Neural cell (in vitro differentiated cells): ENCODE results near the gene LRRC8B. TPM values are rescaled to one million over a fixed set of nuclear protein-coding genes. Genes with fewer than 3 reads are reported as not detected.

Experiments used
- H2AFZ ChIP-seq: fragments of 200-600, 300-800 bp; sonication (generic), shearing (Covaris generic); 2 replicates; pipeline ENCODE4 v1.6.0; 2014; ENCODE audit warnings: low read depth, mild to moderate bottlenecking, antibody characterized with exemption, low read length, moderate library complexity
- H3F3A ChIP-seq: fragments of 200-600 bp; shearing (Covaris generic); 2 replicates; pipeline ENCODE4 v1.6.1; 2016; ENCODE audit warnings: mild to moderate bottlenecking, moderate library complexity, mixed read lengths, antibody characterized with exemption, low read length; ENCODE audit not compliant: insufficient read depth, poor library complexity, severe bottlenecking
- H3K27ac ChIP-seq: fragments of 200-600, 300-800 bp; sonication (generic), shearing (Covaris generic); 2 replicates; pipeline ENCODE4 v1.5.1; 2014; ENCODE audit warnings: mild to moderate bottlenecking, low read length, moderate library complexity
- H3K27me3 ChIP-seq: fragments of 300-800, 200-600 bp; sonication (generic), shearing (Covaris generic); 2 replicates; pipeline ENCODE4 v1.6.0; 2014; ENCODE audit warnings: mild to moderate bottlenecking, low read depth, low read length, moderate library complexity; ENCODE audit not compliant: insufficient read depth
- H3K36me3 ChIP-seq: fragments of 300-800, 200-600 bp; sonication (generic), shearing (Covaris generic); 2 replicates; pipeline ENCODE4 v1.5.1; 2014; ENCODE audit warnings: mild to moderate bottlenecking, antibody characterized with exemption, low read length, moderate library complexity; ENCODE audit not compliant: insufficient read depth
- H3K4me2 ChIP-seq: fragments of 300-800, 200-600 bp; sonication (generic), shearing (Covaris generic); 2 replicates; pipeline ENCODE4 v1.6.0; 2014; ENCODE audit warnings: mild to moderate bottlenecking, low read length
- H3K4me3 ChIP-seq: fragments of 300-800, 200-600 bp; sonication (generic), shearing (Covaris generic); 2 replicates; pipeline ENCODE4 v1.5.1; 2014; ENCODE audit warnings: mild to moderate bottlenecking, low read length, moderate library complexity
- H3K79me2 ChIP-seq: fragments of 200-600 bp; shearing (Covaris generic); replicated peaks from 2 replicates; pipeline ENCODE4 v1.6.0; 2014; ENCODE audit warnings: mild to moderate bottlenecking, low read length, moderate library complexity; ENCODE audit not compliant: insufficient read depth
- H3K9ac ChIP-seq: fragments of 300-800, 200-600 bp; sonication (generic), shearing (Covaris generic); 2 replicates; pipeline ENCODE4 v1.6.1; 2016; ENCODE audit warnings: mild to moderate bottlenecking, low read length, mixed read lengths
- H3K9me2 ChIP-seq: fragments of 200-600 bp; shearing (Covaris generic); 2 replicates; pipeline ENCODE4 v1.6.1; 2016; ENCODE audit warnings: mild to moderate bottlenecking, low read length, mixed read lengths; ENCODE audit not compliant: insufficient read depth
- H3K9me3 ChIP-seq: fragments of 200-600, 300-800 bp; sonication (generic), shearing (Covaris generic); 2 replicates; pipeline ENCODE4 v1.6.1; 2016; ENCODE audit warnings: mild to moderate bottlenecking, mixed run types, low read length, moderate library complexity, mixed read lengths
- H4K20me1 ChIP-seq: fragments of 200-600 bp; shearing (Covaris generic); 2 replicates; pipeline ENCODE4 v1.6.1; 2016; ENCODE audit warnings: mild to moderate bottlenecking, mixed run types; ENCODE audit not compliant: insufficient read depth
- CTCF ChIP-seq: fragments of 450-650 bp; IDR thresholded peaks from 2 replicates; pipeline ENCODE4 v1.5.1; 2014; ENCODE audit warnings: antibody characterized with exemption, mild to moderate bottlenecking, moderate library complexity; ENCODE audit not compliant: poor library complexity, severe bottlenecking
- EP300 ChIP-seq: fragments of 450-650 bp; conservative IDR thresholded peaks from 2 replicates; pipeline ENCODE4 v1.6.1; 2014; ENCODE audit warnings: antibody characterized with exemption, mild to moderate bottlenecking, moderate library complexity; ENCODE audit not compliant: poor library complexity, severe bottlenecking
- EZH2 ChIP-seq: fragments of 200-600, 300-800 bp; shearing (Covaris generic), sonication (generic); IDR thresholded peaks from 2 replicates; pipeline ENCODE4 v1.6.1; 2014; ENCODE audit warnings: antibody characterized with exemption, low read length, borderline replicate concordance, mild to moderate bottlenecking; ENCODE audit not compliant: insufficient read depth, poor library complexity, severe bottlenecking
- MXI1 ChIP-seq: fragments of 450-650 bp; conservative IDR thresholded peaks from 2 replicates; pipeline ENCODE4 v1.6.1; 2014; ENCODE audit warnings: antibody characterized with exemption, mild to moderate bottlenecking; ENCODE audit not compliant: poor library complexity, severe bottlenecking
- POLR2AphosphoS5 ChIP-seq: IDR thresholded peaks from 2 replicates; pipeline ENCODE4 v1.6.1; 2012
- RAD21 ChIP-seq: fragments of 450-650 bp; conservative IDR thresholded peaks from 2 replicates; pipeline ENCODE4 v1.6.1; 2014; ENCODE audit warnings: antibody characterized with exemption, mild to moderate bottlenecking, moderate library complexity
- REST ChIP-seq: IDR thresholded peaks from 2 replicates; pipeline ENCODE4 v1.6.1; 2012; ENCODE audit warnings: borderline replicate concordance
- SMC3 ChIP-seq: fragments of 450-650 bp; conservative IDR thresholded peaks from 2 replicates; pipeline ENCODE4 v1.6.1; 2014; ENCODE audit warnings: antibody characterized with exemption, mild to moderate bottlenecking, moderate library complexity; ENCODE audit not compliant: poor library complexity
- TAF1 ChIP-seq: IDR thresholded peaks from 2 replicates; pipeline ENCODE4 v1.6.1; 2012; ENCODE audit warnings: low read depth
- polyA plus RNA-seq: library from polyadenylated mRNA; depleted of rRNA; stranded (reverse); fragments of >200 nt; gene quantifications from 2 replicates; pipeline ENCODE4 v1.2.3, GENCODE V29; 2014

LRRC8B gene
- polyA plus RNA-seq, 1 donor from 2014 or later = 15.9 TPM

- no peak overlapping the region for H3K4me2 ChIP-seq
- no peaks in the 10 kb centered on the region for H3K79me2 ChIP-seq
- no peaks in the 10 kb centered on the region for H3K27me3 ChIP-seq
- H3K27ac ChIP-seq = no peak overlapping the region
- no peak overlapping the region for H3K9ac ChIP-seq
- no peak overlapping the region for H2AFZ ChIP-seq
- H4K20me1 ChIP-seq = no peaks in the 10 kb centered on the region
- no peaks in the 10 kb centered on the region for H3K9me3 ChIP-seq
- no peak overlapping the region for H3K4me3 ChIP-seq
- TF ChIP-seq CTCF (no peak), REST (no peak), RAD21 (no peak), EP300 (no peak), EZH2 (no peak), SMC3 (no peak), TAF1 (no peak)
- H3K9me2 ChIP-seq = no peaks in the 10 kb centered on the region
- H3F3A ChIP-seq = no peaks in the 10 kb centered on the region
- H3K36me3 ChIP-seq = peaks cover 6% of the 10 kb centered on the region
These were observed 54.5 kb downstream of the LRRC8B start for GRCh38 chr1:89578946-89579684.

- Histone ChIP-seq H3K9ac (no peak overlapping the region), H3K36me3 (peaks cover 12% of the 10 kb centered on the region), H2AFZ (no peak overlapping the region), H3K4me2 (no peak overlapping the region), H3K27me3 (no peaks in the 10 kb centered on the region), H3K79me2 (no peaks in the 10 kb centered on the region), H3K9me2 (no peaks in the 10 kb centered on the region), H3K27ac (no peak overlapping the region), H4K20me1 (no peaks in the 10 kb centered on the region), H3F3A (no peaks in the 10 kb centered on the region), H3K9me3 (no peaks in the 10 kb centered on the region), H3K4me3 (no peak overlapping the region)
- TF ChIP-seq POLR2AphosphoS5 = no peak
- TF ChIP-seq SMC3 = no peak
- TF ChIP-seq MXI1 = no peak
- no peak for TF ChIP-seq RAD21
- TF ChIP-seq TAF1 = no peak
- no peak for TF ChIP-seq EZH2
- TF ChIP-seq CTCF = no peak
- TF ChIP-seq REST = no peak
- TF ChIP-seq EP300 = no peak
These were observed 55.4 kb downstream of the LRRC8B start for GRCh38 chr1:89580036-89580435.
